PC-9 (cell line): Measurements from ENCODE around the gene RPL22.

ENCODE experiments used
- EZH2 ChIP-seq: fragments of 200-600 bp; sonication (generic); IDR thresholded peaks from 2 replicates; pipeline ENCODE4 v1.8.0; 2017; ENCODE audit warnings: antibody characterized with exemption, low read depth
- TF ChIP-seq, protein P1 (sequence below): fragments of 200-600 bp; sonication (generic); conservative IDR thresholded peaks from 2 replicates; pipeline ENCODE4 v1.6.1; 2017; ENCODE audit warnings: mixed run types, antibody characterized with exemption, mild to moderate bottlenecking, moderate library complexity

DNA sequence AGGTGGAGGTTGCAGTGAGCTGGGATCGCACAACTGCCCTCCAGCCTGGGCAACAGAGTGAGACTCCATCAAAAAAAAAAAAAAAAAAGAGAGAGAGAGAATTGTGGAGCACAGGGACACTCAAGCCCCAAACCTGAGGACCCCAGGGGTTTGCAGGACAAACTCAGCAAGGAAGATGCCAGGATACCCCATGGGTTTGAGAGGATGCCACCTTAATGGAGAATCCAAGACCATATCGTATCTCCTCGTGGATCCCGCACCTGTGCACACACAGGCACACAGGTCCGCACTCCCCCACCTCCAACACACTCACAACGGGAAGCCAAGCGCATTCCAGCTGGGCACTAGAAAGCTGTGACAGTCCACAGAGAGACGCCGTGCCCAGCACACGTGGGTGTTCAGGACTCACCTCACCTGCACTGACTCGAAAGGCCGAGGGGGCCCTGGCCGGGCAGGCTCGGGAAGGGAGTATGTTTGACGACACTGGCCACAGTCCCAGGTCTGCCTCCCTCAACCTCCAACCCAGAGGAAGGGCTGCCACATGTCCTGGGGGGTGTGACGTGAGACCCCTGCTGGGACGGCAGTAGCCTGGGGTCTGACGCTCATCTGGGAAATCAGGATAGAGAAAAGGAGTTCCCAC lies 30.3 kb downstream of the RPL22 start:
- TF ChIP-seq, protein P1, sequence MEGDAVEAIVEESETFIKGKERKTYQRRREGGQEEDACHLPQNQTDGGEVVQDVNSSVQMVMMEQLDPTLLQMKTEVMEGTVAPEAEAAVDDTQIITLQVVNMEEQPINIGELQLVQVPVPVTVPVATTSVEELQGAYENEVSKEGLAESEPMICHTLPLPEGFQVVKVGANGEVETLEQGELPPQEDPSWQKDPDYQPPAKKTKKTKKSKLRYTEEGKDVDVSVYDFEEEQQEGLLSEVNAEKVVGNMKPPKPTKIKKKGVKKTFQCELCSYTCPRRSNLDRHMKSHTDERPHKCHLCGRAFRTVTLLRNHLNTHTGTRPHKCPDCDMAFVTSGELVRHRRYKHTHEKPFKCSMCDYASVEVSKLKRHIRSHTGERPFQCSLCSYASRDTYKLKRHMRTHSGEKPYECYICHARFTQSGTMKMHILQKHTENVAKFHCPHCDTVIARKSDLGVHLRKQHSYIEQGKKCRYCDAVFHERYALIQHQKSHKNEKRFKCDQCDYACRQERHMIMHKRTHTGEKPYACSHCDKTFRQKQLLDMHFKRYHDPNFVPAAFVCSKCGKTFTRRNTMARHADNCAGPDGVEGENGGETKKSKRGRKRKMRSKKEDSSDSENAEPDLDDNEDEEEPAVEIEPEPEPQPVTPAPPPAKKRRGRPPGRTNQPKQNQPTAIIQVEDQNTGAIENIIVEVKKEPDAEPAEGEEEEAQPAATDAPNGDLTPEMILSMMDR = no peak
- TF ChIP-seq EZH2 = no peak
